H1 (cell line): ENCODE measurements around the gene ANKRD27. TPM values are rescaled to one million over a fixed set of nuclear protein-coding genes. Genes with fewer than 3 reads are reported as not detected.

ENCODE experiments used
- CTCF ChIA-PET: fragments of 300-600 bp; sonication (Branson Sonifier 250); formaldehyde crosslinking; loops from one replicate; lab custom pipeline; 2021; ENCODE audit not compliant: partially characterized antibody; lab: Charles Lee
- POLR2A ChIA-PET: fragments of 300-600 bp; sonication (Branson Sonifier 250); formaldehyde crosslinking; loops from one replicate; lab custom pipeline; 2021; ENCODE audit warnings: inconsistent platforms; ENCODE audit not compliant: partially characterized antibody; lab: Charles Lee
- DNase-seq, 2 experiments: peaks; one replicate each; pipeline versions ENCODE4 v3.0.0 to v3.0.0-alpha.2; 2010 to 2022; ENCODE audit warnings: low spot score in 2 of 2, low read depth in 1 of 2, mixed read lengths in 1 of 2
- FAIRE-seq: peaks from 2 replicates; lab custom pipeline; 2011; peaks lifted over from hg19 to GRCh38; lab: Jason Lieb, UNC
- H2AFZ ChIP-seq: 2 replicates; pipeline ENCODE4 v1.8.1; 2012; ENCODE audit warnings: low read length, inconsistent platforms
- H2AK5ac ChIP-seq: 2 replicates; pipeline ENCODE4 v1.6.1; 2013; ENCODE audit warnings: low read depth, low read length
- H2BK120ac ChIP-seq: replicated peaks from 2 replicates; pipeline ENCODE3; 2013; ENCODE audit warnings: low read depth, low read length, inconsistent platforms
- H2BK12ac ChIP-seq: 2 replicates; pipeline ENCODE4 v1.6.1; 2013; ENCODE audit warnings: low read depth, low read length
- H2BK15ac ChIP-seq: 2 replicates; pipeline ENCODE4 v1.6.1; 2013; ENCODE audit warnings: low read length
- H2BK20ac ChIP-seq: 2 replicates; pipeline ENCODE4 v1.6.1; 2013; ENCODE audit warnings: low read length
- H2BK5ac ChIP-seq: 2 replicates; pipeline ENCODE4 v1.6.1; 2013; ENCODE audit warnings: low read depth, low read length
- H3K14ac ChIP-seq: 2 replicates; pipeline ENCODE4 v1.6.1; 2013; ENCODE audit warnings: inconsistent platforms; ENCODE audit not compliant: insufficient read length
- H3K18ac ChIP-seq: 2 replicates; pipeline ENCODE4 v1.6.1; 2013; ENCODE audit warnings: low read length; ENCODE audit errors: extremely low read depth
- H3K23ac ChIP-seq: 2 replicates; pipeline ENCODE4 v1.6.1; 2013; ENCODE audit warnings: inconsistent platforms; ENCODE audit not compliant: insufficient read length
- H3K23me2 ChIP-seq: 2 replicates; pipeline ENCODE4 v1.6.1; 2013; ENCODE audit warnings: low read depth, low read length
- H3K27ac ChIP-seq: 2 replicates; pipeline ENCODE4 v1.6.1; 2011; ENCODE audit warnings: low read depth, low read length, inconsistent platforms
- H3K27me3 ChIP-seq, 4 experiments: replicated peaks in 1 of 4; 1 replicate in 1 of 4; 2 replicates in 3 of 4; pipeline versions ENCODE4 v1.6.1 to v1.8.1; 2011 to 2013; ENCODE audit warnings: low read length in 3 of 4, mild to moderate bottlenecking in 3 of 4, inconsistent platforms in 2 of 4, mixed read lengths in 2 of 4, moderate library complexity in 1 of 4; ENCODE audit not compliant: control insufficient read depth in 3 of 4, insufficient read depth in 3 of 4; ENCODE audit errors: extremely low read depth in 1 of 4
- H3K36me3 ChIP-seq, 4 experiments: 2 replicates each; pipeline versions ENCODE4 v1.6.1 to v1.8.1; 2011 to 2013; ENCODE audit warnings: mild to moderate bottlenecking in 4 of 4, low read length in 3 of 4, moderate library complexity in 2 of 4, control low read depth in 1 of 4, inconsistent platforms in 1 of 4; ENCODE audit not compliant: insufficient read depth in 4 of 4, control insufficient read depth in 2 of 4
- H3K4ac ChIP-seq: replicated peaks from 2 replicates; pipeline ENCODE3; 2013; ENCODE audit warnings: low read length, low read depth, mixed read lengths, inconsistent platforms; ENCODE audit not compliant: insufficient read length
- H3K4me1 ChIP-seq, 4 experiments: replicated peaks in 1 of 4; 1 replicate in 1 of 4; 2 replicates in 3 of 4; pipeline versions ENCODE4 v1.6.1 to v1.8.1; 2011 to 2013; ENCODE audit warnings: low read length in 3 of 4, inconsistent platforms in 2 of 4, mixed read lengths in 1 of 4; ENCODE audit not compliant: insufficient read depth in 4 of 4, control insufficient read depth in 3 of 4
- H3K4me2 ChIP-seq, 2 experiments: 2 replicates each; pipeline versions ENCODE4 v1.6.1 to v1.8.1; 2011 to 2013; ENCODE audit warnings: low read depth in 2 of 2, low read length in 2 of 2, control low read depth in 1 of 2, inconsistent platforms in 1 of 2, mild to moderate bottlenecking in 1 of 2; ENCODE audit not compliant: insufficient read depth in 1 of 2
- H3K4me3 ChIP-seq, 4 experiments: fragments of 200-600, 300-600 bp in 1 of 4; sonication (generic), shearing (Covaris generic), sonication (Bioruptor Twin) in 1 of 4; 2 replicates each; pipeline versions ENCODE4 v1.5.1 to v1.8.1; 2011 to 2016; ENCODE audit warnings: low read length in 4 of 4, low read depth in 3 of 4, control low read depth in 2 of 4, inconsistent platforms in 2 of 4, mild to moderate bottlenecking in 2 of 4, mixed read lengths in 1 of 4, moderate library complexity in 1 of 4; ENCODE audit not compliant: insufficient read depth in 2 of 4; ENCODE audit errors: extremely low read depth in 1 of 4
- H3K56ac ChIP-seq: replicated peaks from 2 replicates; pipeline ENCODE3; 2013; ENCODE audit warnings: low read depth, mild to moderate bottlenecking, mixed read lengths, low read length, inconsistent platforms; ENCODE audit not compliant: insufficient read length
- H3K79me1 ChIP-seq: 2 replicates; pipeline ENCODE4 v1.6.1; 2013; ENCODE audit warnings: low read depth, low read length, control low read depth
- H3K79me2 ChIP-seq, 2 experiments: 2 replicates each; pipeline versions ENCODE4 v1.6.1 to v1.8.1; 2012 to 2013; ENCODE audit warnings: low read length in 2 of 2, mild to moderate bottlenecking in 2 of 2, inconsistent platforms in 1 of 2; ENCODE audit not compliant: insufficient read depth in 2 of 2, control insufficient read depth in 1 of 2
- H3K9ac ChIP-seq, 4 experiments: replicated peaks in 1 of 4; 1 replicate in 1 of 4; 2 replicates in 3 of 4; pipeline versions ENCODE4 v1.6.1 to v1.8.1; 2011 to 2013; ENCODE audit warnings: low read depth in 3 of 4, low read length in 3 of 4, control low read depth in 2 of 4, mild to moderate bottlenecking in 2 of 4, moderate library complexity in 2 of 4, inconsistent platforms in 1 of 4; ENCODE audit errors: extremely low read depth in 1 of 4
- H3K9me3 ChIP-seq, 2 experiments: 2 replicates each; pipeline versions ENCODE4 v1.6.1 to v1.8.1; 2012 to 2013; ENCODE audit warnings: mild to moderate bottlenecking in 2 of 2, moderate library complexity in 2 of 2, control low read depth in 1 of 2, inconsistent platforms in 1 of 2, low read depth in 1 of 2, low read length in 1 of 2, mixed read lengths in 1 of 2; ENCODE audit not compliant: insufficient read depth in 2 of 2
- H4K20me1 ChIP-seq, 2 experiments: replicated peaks in 1 of 2; 2 replicates each; pipeline versions ENCODE3 to v1.8.1; 2011 to 2013; ENCODE audit warnings: inconsistent platforms in 2 of 2, low read length in 2 of 2, mild to moderate bottlenecking in 1 of 2; ENCODE audit not compliant: insufficient read depth in 2 of 2, control insufficient read depth in 1 of 2
- H4K5ac ChIP-seq: 2 replicates; pipeline ENCODE4 v1.6.1; 2013; ENCODE audit warnings: low read length, low read depth, mixed read lengths, inconsistent platforms; ENCODE audit not compliant: insufficient read length
- H4K8ac ChIP-seq: 2 replicates; pipeline ENCODE4 v1.8.0; 2013; ENCODE audit warnings: mild to moderate bottlenecking, moderate library complexity, low read length, inconsistent platforms; ENCODE audit not compliant: insufficient read depth; ENCODE audit errors: extremely low read depth
- H4K91ac ChIP-seq: replicated peaks from 2 replicates; pipeline ENCODE3; 2013; ENCODE audit warnings: low read length, mixed read lengths, inconsistent platforms; ENCODE audit not compliant: insufficient read length
- CTCF ChIP-seq, 3 experiments: IDR thresholded peaks; 1 replicate in 2 of 3; 2 replicates in 1 of 3; pipeline versions ENCODE4 v1.5.1 to v1.6.1; 2011; ENCODE audit warnings: low read length in 3 of 3, mild to moderate bottlenecking in 3 of 3, inconsistent platforms in 2 of 3, low read depth in 1 of 3, moderate library complexity in 1 of 3; ENCODE audit not compliant: insufficient read depth in 1 of 3; ENCODE audit errors: control extremely low read depth in 1 of 3
- HDAC6 ChIP-seq: IDR thresholded peaks from one replicate; pipeline ENCODE4 v1.7.1; 2012; ENCODE audit warnings: low read depth, mild to moderate bottlenecking, inconsistent platforms, low read length, moderate library complexity
- NRF1 ChIP-seq: IDR thresholded peaks from 2 replicates; pipeline ENCODE4 v1.6.1; 2011; ENCODE audit warnings: mild to moderate bottlenecking, low read depth, low read length, improper control_type of control experiment
- RAD21 ChIP-seq, 2 experiments: IDR thresholded peaks in 1 of 2; conservative IDR thresholded peaks in 1 of 2; 2 replicates each; pipeline ENCODE4 v1.6.1; 2011; ENCODE audit warnings: low read depth in 2 of 2, low read length in 2 of 2, improper control_type of control experiment in 1 of 2, inconsistent platforms in 1 of 2, mild to moderate bottlenecking in 1 of 2, moderate library complexity in 1 of 2
- RBBP5 ChIP-seq: IDR thresholded peaks from 2 replicates; pipeline ENCODE4 v1.7.1; 2012; ENCODE audit warnings: low read depth, mild to moderate bottlenecking, inconsistent platforms, low read length, moderate library complexity, borderline replicate concordance
- SIRT6 ChIP-seq: IDR thresholded peaks from one replicate; pipeline ENCODE4 v1.7.1; 2012; ENCODE audit warnings: low read length, inconsistent platforms
- SP4 ChIP-seq: IDR thresholded peaks from 2 replicates; pipeline ENCODE4 v1.6.1; 2012; ENCODE audit warnings: low read length, inconsistent platforms
- WGBS, 2 experiments: shearing (Covaris generic) in 1 of 2; methylation state at CpG; one replicate each; pipeline versions ENCODE4 v1.1.6 to v1.1.7; 2013 to 2015; ENCODE audit warnings: low lambda C conversion rate in 2 of 2, mixed read lengths in 2 of 2, inconsistent platforms in 1 of 2, low coverage in 1 of 2, missing lambda C conversion rate in 1 of 2; ENCODE audit not compliant: insufficient replicate concordance in 2 of 2, insufficient coverage in 1 of 2, insufficient read length in 1 of 2; ENCODE audit errors: extremely low coverage in 1 of 2, missing lambda C conversion rate in 1 of 2; 5-methylcytosine and 5-hydroxymethylcytosine counted together
- polyA plus RNA-seq, 7 experiments: library from polyadenylated mRNA; depleted of rRNA in 3 of 7; stranded (reverse) in 5 of 7; unstranded in 2 of 7; fragments of >200 nt in 5 of 7; fragments of 200-250 nt in 2 of 7; gene quantifications; 1 replicate in 5 of 7; 2 replicates in 1 of 7; 4 replicates in 1 of 7; pipeline versions ENCODE4 v1.2.1 to v1.2.3, GENCODE V29; 2011 to 2013; ENCODE audit warnings: missing spikeins in 2 of 7, mixed read lengths in 2 of 7
- total RNA-seq: library from RNA; stranded (reverse); fragmentation: NEBNext Ultra II Directional; extraction: Animal tissue kit (Norgen Biotek cat#: 25700); gene quantifications from 2 replicates; pipeline ENCODE4 v1.2.1, GENCODE V29; 2021

The ANKRD27 gene
- total and polyA plus RNA-seq, 2 of the 8 experiments (the other 6 are each of a cell fraction or from before 2014, with no cell fraction given) = 27.9 to 55.7 TPM

GRCh38 chr19:32630338-32630737 lies 44.6 kb downstream of the ANKRD27 start:
- FAIRE-seq = no peak
- Histone ChIP-seq H3K56ac (no peak overlapping the region), H3K4ac (no peak overlapping the region), H3K9ac (no peak overlapping the region), H4K91ac (no peak overlapping the region), H3K18ac (no peak overlapping the region), H4K8ac (no peak overlapping the region), H2AK5ac (no peak overlapping the region), H3K9me3 (no peaks in the 10 kb centered on the region), H3K27ac (no peak overlapping the region), H3K4me2 (no peak overlapping the region), H3K36me3 (peaks cover 0 to 26% (median 14%) of the 10 kb centered on the region in 4 experiments; a peak in 5 of 8 replicates), H2BK20ac (no peak overlapping the region), H3K14ac (no peak overlapping the region), H2BK12ac (no peak overlapping the region), H2BK5ac (no peak overlapping the region), H4K20me1 (peaks cover 0 to 3% of the 10 kb centered on the region in 2 experiments), H3K79me2 (no peaks in the 10 kb centered on the region), H3K23me2 (no peaks in the 10 kb centered on the region), H4K5ac (no peak overlapping the region), H2BK120ac (no peak overlapping the region), H2BK15ac (no peak overlapping the region), H3K4me3 (no peak overlapping the region), H3K79me1 (0 out of 2 replicates have a peak, but pooled peaks cover 2% of the 10 kb centered on the region), H3K27me3 (no peaks in the 10 kb centered on the region), H3K23ac (no peak overlapping the region), H3K4me1 (no peaks in the 10 kb centered on the region), H2AFZ (no peak overlapping the region)
- DNase-seq = peak in 1 of 2 experiments; percentile 49
- POLR2A ChIA-PET = interaction anchor here (1.0 kb wide), 1 partner anchor 9 kb away, joined by 3 read pairs; no protein-coding TSS in a partner anchor
- CTCF ChIA-PET = interaction anchor here (0.6 to 1.1 kb wide), 6 partner anchors 11 to 492 kb away, joined by 3 to 4 read pairs (median 3); no protein-coding TSS in a partner anchor
- 85% methylated on average over 14 of the region's 14 CpGs; no CpG with 5 or more reads in 1 of the 2 experiments for WGBS, 2 experiments
- TF ChIP-seq SP4 = no peak
- no peak for TF ChIP-seq RBBP5
- no peak for TF ChIP-seq NRF1
- no peak for TF ChIP-seq HDAC6
- TF ChIP-seq RAD21 (IDR thresholded peaks at IDR 0.05 in 1 of 2, conservative IDR thresholded peaks at IDR 0.05 in 1 of 2; ENCODE audit: low read depth in 2 of 2, low read length in 2 of 2) = peak in 1 of 2 experiments; percentile 25; a peak in 1 of 4 replicates
- peak; percentile 23 to 46 (median 34); a peak in 3 of 4 replicates for TF ChIP-seq CTCF (IDR thresholded peaks at IDR 0.05; ENCODE audit: control extremely low read depth in 1 of 3, insufficient read depth in 1 of 3, low read depth in 1 of 3, low read length in 3 of 3)
- no peak for TF ChIP-seq SIRT6
